ENCODE data around the gene OPA1. TPM values are rescaled to one million over a fixed set of nuclear protein-coding genes. Genes with fewer than 3 reads are reported as not detected.

The OPA1 gene
- total and polyA plus RNA-seq, 4 donors, result 13.3 to 56.5 (median 40.1) TPM

GRCh38 chr3:193556841-193557240 lies 36.2 kb upstream of the OPA1 start:
- H3K36me3 ChIP-seq (ENCODE audit: control insufficient read depth in 1 of 2, insufficient read depth in 2 of 2, low read length in 1 of 2), result no peaks in the 10 kb centered on the region
- no peaks in the 10 kb centered on the region for H3K4me1 ChIP-seq (ENCODE audit: control insufficient read depth in 1 of 2, insufficient read depth in 2 of 2, low read length in 2 of 2)
- H3K9me3 ChIP-seq (ENCODE audit: control insufficient read depth, low read length), result no peaks in the 10 kb centered on the region
- WGBS, 2 donors, result 30 to 38% methylated on average over 2 of the region's 2 CpGs
- H3K27me3 ChIP-seq (ENCODE audit: control insufficient read depth in 1 of 2, insufficient read depth in 2 of 2, low read length in 1 of 2), result no peaks in the 10 kb centered on the region
- H3K27ac ChIP-seq (ENCODE audit: low read depth in 1 of 2, low read length in 2 of 2), result no peak overlapping the region
- ATAC-seq (ENCODE audit: low FRiP score) (no peak), DNase-seq (no peak)
- no peak overlapping the region for H3K4me3 ChIP-seq (ENCODE audit: low read length in 2 of 2)
- intact Hi-C loops (cut with DNase I), result no loop called here

DNA sequence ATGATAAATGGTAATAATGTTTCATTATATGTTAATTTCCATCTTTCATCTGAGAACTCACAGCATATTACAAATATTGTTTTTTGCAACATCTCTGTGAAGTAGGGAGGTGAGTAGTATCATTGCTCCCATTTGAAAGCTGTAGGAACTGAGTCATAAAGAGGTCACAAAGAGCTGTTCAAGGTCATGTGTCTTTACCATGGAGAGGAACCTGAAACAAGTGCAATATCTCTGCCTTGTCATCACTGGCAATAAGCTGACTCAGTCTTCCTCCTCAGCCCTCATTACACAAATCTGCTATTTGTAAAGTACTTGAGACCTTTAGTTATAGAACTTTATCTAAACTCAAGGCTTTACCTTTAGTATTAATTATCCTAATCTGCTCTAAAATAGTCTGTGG lies 33.9 kb upstream of the OPA1 start:
- no peak for ATAC-seq (ENCODE audit: low FRiP score)
- Histone ChIP-seq H3K9me3 (ENCODE audit: control insufficient read depth, low read length) (no peaks in the 10 kb centered on the region), H3K4me1 (ENCODE audit: control insufficient read depth in 1 of 2, insufficient read depth in 2 of 2, low read length in 2 of 2) (no peaks in the 10 kb centered on the region), H3K4me3 (ENCODE audit: low read length in 2 of 2) (no peak overlapping the region), H3K27ac (ENCODE audit: low read depth in 1 of 2, low read length in 2 of 2) (no peak overlapping the region), H3K36me3 (ENCODE audit: control insufficient read depth in 1 of 2, insufficient read depth in 2 of 2, low read length in 1 of 2) (no peaks in the 10 kb centered on the region), H3K27me3 (ENCODE audit: control insufficient read depth in 1 of 2, insufficient read depth in 2 of 2, low read length in 1 of 2) (no peaks in the 10 kb centered on the region)
- no peak for DNase-seq
- intact Hi-C loops (cut with DNase I), result no loop called here

GRCh38 chr3:193560091-193560490 lies 32.9 kb upstream of the OPA1 start:
- intact Hi-C loops (cut with DNase I), result no loop called here
- H3K27me3 ChIP-seq (ENCODE audit: control insufficient read depth in 1 of 2, insufficient read depth in 2 of 2, low read length in 1 of 2), result no peaks in the 10 kb centered on the region
- WGBS, 2 donors, result 94 to 95% methylated on average over 4 of the region's 4 CpGs
- DNase-seq, result no peak
- no peaks in the 10 kb centered on the region for H3K9me3 ChIP-seq (ENCODE audit: control insufficient read depth, low read length)
- H3K4me3 ChIP-seq (ENCODE audit: low read length in 2 of 2), result no peak overlapping the region
- no peaks in the 10 kb centered on the region for H3K4me1 ChIP-seq (ENCODE audit: control insufficient read depth in 1 of 2, insufficient read depth in 2 of 2, low read length in 2 of 2)
- no peaks in the 10 kb centered on the region for H3K36me3 ChIP-seq (ENCODE audit: control insufficient read depth in 1 of 2, insufficient read depth in 2 of 2, low read length in 1 of 2)
- ATAC-seq (ENCODE audit: low FRiP score), result no peak
- H3K27ac ChIP-seq (ENCODE audit: low read depth in 1 of 2, low read length in 2 of 2), result no peak overlapping the region

- Histone ChIP-seq H3K4me1 (ENCODE audit: control insufficient read depth in 1 of 2, insufficient read depth in 2 of 2, low read length in 2 of 2) (no peaks in the 10 kb centered on the region), H3K27me3 (ENCODE audit: control insufficient read depth in 1 of 2, insufficient read depth in 2 of 2, low read length in 1 of 2) (no peaks in the 10 kb centered on the region), H3K27ac (ENCODE audit: low read depth in 1 of 2, low read length in 2 of 2) (no peak overlapping the region), H3K36me3 (ENCODE audit: control insufficient read depth in 1 of 2, insufficient read depth in 2 of 2, low read length in 1 of 2) (no peaks in the 10 kb centered on the region), H3K4me3 (ENCODE audit: low read length in 2 of 2) (no peak overlapping the region), H3K9me3 (ENCODE audit: control insufficient read depth, low read length) (no peaks in the 10 kb centered on the region)
- 49 to 52% methylated on average over 4 of the region's 4 CpGs for WGBS, 2 donors
- intact Hi-C loops (cut with DNase I), result no loop called here
- no peak for DNase-seq
- ATAC-seq (ENCODE audit: low FRiP score), result no peak
These were observed 32.1 kb upstream of the OPA1 start for GRCh38 chr3:193560870-193561269.

DNA sequence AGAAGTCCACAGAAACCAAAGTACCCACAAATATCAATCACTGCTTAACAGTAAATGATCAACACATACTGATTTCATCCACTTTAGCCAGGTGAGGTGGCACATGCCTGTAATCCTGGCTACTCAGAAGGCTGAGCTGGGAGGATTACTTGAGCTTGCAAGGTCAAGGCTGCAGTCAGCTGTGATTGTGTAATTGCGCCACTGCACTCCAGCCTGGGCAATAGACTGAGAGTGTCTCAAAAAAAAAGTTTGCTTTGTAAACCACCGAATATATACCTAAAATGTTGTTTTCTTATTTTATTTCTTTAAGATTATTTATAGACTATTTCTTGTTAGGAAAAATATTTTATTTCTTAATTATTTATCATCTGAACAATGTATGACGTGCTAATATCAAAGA lies 29.6 kb upstream of the OPA1 start:
- intact Hi-C loops (cut with DNase I), result no loop called here
- Histone ChIP-seq H3K4me1 (ENCODE audit: control insufficient read depth in 1 of 2, insufficient read depth in 2 of 2, low read length in 2 of 2) (no peaks in the 10 kb centered on the region), H3K27ac (ENCODE audit: low read depth in 1 of 2, low read length in 2 of 2) (no peak overlapping the region), H3K27me3 (ENCODE audit: control insufficient read depth in 1 of 2, insufficient read depth in 2 of 2, low read length in 1 of 2) (no peaks in the 10 kb centered on the region), H3K36me3 (ENCODE audit: control insufficient read depth in 1 of 2, insufficient read depth in 2 of 2, low read length in 1 of 2) (no peaks in the 10 kb centered on the region), H3K4me3 (ENCODE audit: low read length in 2 of 2) (no peak overlapping the region), H3K9me3 (ENCODE audit: control insufficient read depth, low read length) (no peaks in the 10 kb centered on the region)
- ATAC-seq (ENCODE audit: low FRiP score), result no peak
- 92 to 96% methylated on average over 3 of the region's 3 CpGs for WGBS, 2 donors
- no peak for DNase-seq

- DNase-seq (no peak), ATAC-seq (ENCODE audit: low FRiP score) (no peak)
- Histone ChIP-seq H3K4me1 (ENCODE audit: control insufficient read depth in 1 of 2, insufficient read depth in 2 of 2, low read length in 2 of 2) (no peaks in the 10 kb centered on the region), H3K27ac (ENCODE audit: low read depth in 1 of 2, low read length in 2 of 2) (no peak overlapping the region), H3K9me3 (ENCODE audit: control insufficient read depth, low read length) (no peaks in the 10 kb centered on the region), H3K27me3 (ENCODE audit: control insufficient read depth in 1 of 2, insufficient read depth in 2 of 2, low read length in 1 of 2) (no peaks in the 10 kb centered on the region), H3K4me3 (ENCODE audit: low read length in 2 of 2) (no peak overlapping the region), H3K36me3 (ENCODE audit: control insufficient read depth in 1 of 2, insufficient read depth in 2 of 2, low read length in 1 of 2) (no peaks in the 10 kb centered on the region)
- WGBS, 2 donors, result 65 to 74% methylated on average over 1 of the region's 1 CpG
- intact Hi-C loops (cut with DNase I), result no loop called here
These were observed 29.0 kb upstream of the OPA1 start for GRCh38 chr3:193564012-193564411.

DNA sequence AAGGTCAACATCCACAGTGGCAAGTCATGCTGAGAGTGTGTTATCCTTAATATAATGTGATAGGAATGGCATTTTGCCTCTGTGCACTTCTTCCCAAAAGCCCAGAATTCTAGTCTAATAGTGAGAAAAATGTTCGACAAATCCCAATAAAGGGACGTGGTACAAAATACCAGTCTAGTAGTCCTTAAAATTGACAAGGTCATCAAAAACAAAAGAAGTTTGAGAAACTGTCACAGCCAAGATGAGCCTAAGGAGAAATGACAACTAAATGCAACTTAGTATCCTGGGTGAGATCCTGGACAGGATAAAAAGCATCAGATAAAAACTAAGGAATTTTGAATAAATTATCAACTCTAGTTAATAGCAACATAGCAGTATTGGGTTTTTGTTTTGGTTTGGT lies 23.9 kb upstream of the OPA1 start:
- H3K4me1 ChIP-seq (ENCODE audit: control insufficient read depth in 1 of 2, insufficient read depth in 2 of 2, low read length in 2 of 2), result no peaks in the 10 kb centered on the region
- no peak overlapping the region for H3K4me3 ChIP-seq (ENCODE audit: low read length in 2 of 2)
- no peaks in the 10 kb centered on the region for H3K9me3 ChIP-seq (ENCODE audit: control insufficient read depth, low read length)
- ATAC-seq (ENCODE audit: low FRiP score) (no peak), DNase-seq (no peak)
- 70 to 74% methylated on average over 2 of the region's 2 CpGs for WGBS, 2 donors
- intact Hi-C loops (cut with DNase I), result no loop called here
- no peaks in the 10 kb centered on the region for H3K27me3 ChIP-seq (ENCODE audit: control insufficient read depth in 1 of 2, insufficient read depth in 2 of 2, low read length in 1 of 2)
- no peaks in the 10 kb centered on the region for H3K36me3 ChIP-seq (ENCODE audit: control insufficient read depth in 1 of 2, insufficient read depth in 2 of 2, low read length in 1 of 2)
- H3K27ac ChIP-seq (ENCODE audit: low read depth in 1 of 2, low read length in 2 of 2), result no peak overlapping the region

- no peak overlapping the region for H3K4me3 ChIP-seq (ENCODE audit: low read length in 2 of 2)
- ATAC-seq (ENCODE audit: low FRiP score) (peak; percentile 63), DNase-seq (peak in 1 of 2 donors; percentile 52)
- intact Hi-C loops (cut with DNase I), result loop anchor here (2.0 to 10.0 kb wide), 3 partner anchors 760 to 1008 kb away; no protein-coding TSS in a partner anchor
- H3K9me3 ChIP-seq (ENCODE audit: control insufficient read depth, low read length), result no peaks in the 10 kb centered on the region
- H3K4me1 ChIP-seq (ENCODE audit: control insufficient read depth in 1 of 2, insufficient read depth in 2 of 2, low read length in 2 of 2), result no peaks in the 10 kb centered on the region
- H3K36me3 ChIP-seq (ENCODE audit: control insufficient read depth in 1 of 2, insufficient read depth in 2 of 2, low read length in 1 of 2), result no peaks in the 10 kb centered on the region
- 7 to 10% methylated on average over 10 of the region's 10 CpGs for whole genome bisulfite sequencing, 2 donors
- no peak overlapping the region for H3K27ac ChIP-seq (ENCODE audit: low read depth in 1 of 2, low read length in 2 of 2)
- H3K27me3 ChIP-seq (ENCODE audit: control insufficient read depth in 1 of 2, insufficient read depth in 2 of 2, low read length in 1 of 2), result no peaks in the 10 kb centered on the region
These were observed 20.5 kb upstream of the OPA1 start for GRCh38 chr3:193572426-193572908.

DNA sequence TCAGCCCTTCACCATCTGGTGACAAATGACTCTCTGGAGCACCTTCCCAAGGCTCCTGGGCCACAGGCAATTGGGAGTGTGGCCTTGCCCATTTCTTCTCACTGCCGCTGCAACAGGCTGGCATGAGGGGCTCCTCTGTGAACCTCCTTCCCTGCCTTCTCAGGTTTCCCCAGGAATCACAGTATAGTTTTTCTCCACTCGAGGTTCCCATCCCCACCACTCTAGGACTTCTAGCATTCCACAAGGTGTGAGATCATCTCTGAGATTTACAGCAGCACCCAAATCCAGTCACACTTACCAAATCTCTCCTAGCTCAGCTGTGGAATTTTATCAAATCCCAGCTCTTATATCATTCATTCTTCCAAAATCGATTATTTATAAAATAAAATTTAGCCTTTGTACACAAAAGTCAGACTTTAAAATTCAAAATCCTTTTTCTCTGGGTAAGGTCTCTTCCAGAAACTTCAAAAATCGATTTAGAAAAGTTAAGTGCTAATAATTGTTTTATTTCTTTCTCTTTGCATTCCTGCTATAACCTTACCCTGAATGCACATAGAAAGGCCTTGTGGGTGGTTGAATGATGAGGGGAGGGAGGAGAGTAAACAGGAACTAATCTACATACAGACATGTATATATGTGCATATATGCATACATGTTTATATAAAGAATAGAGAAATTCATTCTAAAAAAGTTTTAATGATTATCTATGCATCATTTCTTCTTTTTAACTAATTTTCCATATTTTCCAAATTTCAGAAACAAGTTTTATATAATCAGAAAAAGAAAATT lies 19.4 kb upstream of the OPA1 start:
- H3K9me3 ChIP-seq (ENCODE audit: control insufficient read depth, low read length), result no peaks in the 10 kb centered on the region
- ATAC-seq (ENCODE audit: low FRiP score), result no peak
- no peak for DNase-seq
- no peaks in the 10 kb centered on the region for H3K36me3 ChIP-seq (ENCODE audit: control insufficient read depth in 1 of 2, insufficient read depth in 2 of 2, low read length in 1 of 2)
- no peaks in the 10 kb centered on the region for H3K4me1 ChIP-seq (ENCODE audit: control insufficient read depth in 1 of 2, insufficient read depth in 2 of 2, low read length in 2 of 2)
- WGBS, 2 donors, result 64 to 65% methylated on average over 4 of the region's 4 CpGs
- H3K4me3 ChIP-seq (ENCODE audit: low read length in 2 of 2), result no peak overlapping the region
- H3K27ac ChIP-seq (ENCODE audit: low read depth in 1 of 2, low read length in 2 of 2), result no peak overlapping the region
- intact Hi-C loops (cut with DNase I), result loop anchor here (2.0 to 10.0 kb wide), 3 partner anchors 761 to 1009 kb away; no protein-coding TSS in a partner anchor
- no peaks in the 10 kb centered on the region for H3K27me3 ChIP-seq (ENCODE audit: control insufficient read depth in 1 of 2, insufficient read depth in 2 of 2, low read length in 1 of 2)
